ENCODE measurements around the gene SLX9.

Gene SLX9

DNA sequence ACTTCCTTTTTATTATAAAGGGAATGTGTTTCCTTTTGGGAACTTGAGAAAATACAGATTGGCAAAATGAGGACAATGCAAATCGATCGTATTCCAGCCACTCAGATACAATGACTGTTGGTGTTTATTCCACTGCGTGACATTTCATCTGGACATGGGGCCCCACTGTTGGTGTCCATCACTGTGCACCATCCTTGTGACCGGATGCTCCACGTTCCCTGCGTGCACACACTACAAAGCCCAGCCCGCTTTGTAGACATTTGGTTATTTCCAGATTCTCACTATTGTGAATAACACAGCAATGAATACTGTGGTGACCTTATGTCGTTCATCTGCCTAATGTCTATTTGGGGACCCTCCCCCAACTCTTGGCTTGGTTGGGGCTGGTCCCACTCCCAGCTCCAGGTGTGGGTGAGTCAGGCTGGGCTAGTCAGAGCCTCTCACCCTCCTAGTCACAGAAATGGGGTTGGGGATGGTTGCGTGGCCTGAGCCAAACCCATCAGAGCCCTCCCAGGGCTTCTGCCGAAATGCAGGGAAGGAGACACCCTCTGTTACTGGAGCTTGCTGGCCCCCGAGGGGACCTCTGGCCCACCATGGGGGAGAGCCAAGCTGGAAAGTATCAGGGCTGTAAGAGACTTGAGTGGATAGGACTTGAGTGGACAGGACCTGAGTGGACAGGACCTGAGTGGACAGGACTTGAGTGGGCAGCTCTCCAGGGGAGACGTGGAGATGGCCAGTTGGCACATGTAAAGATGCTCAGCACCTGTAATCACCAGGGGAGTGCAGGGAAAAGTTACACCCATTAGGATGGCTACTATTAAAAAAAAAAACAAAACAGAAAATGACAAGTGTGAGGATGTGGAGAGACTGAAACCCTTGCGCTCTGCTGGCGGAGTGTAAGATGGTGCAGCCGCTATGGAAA, 77.5 kb downstream of the SLX9 start:
- WGBS (ENCODE audit: extremely low coverage, insufficient coverage, insufficient read length) = no CpG with 5 or more reads among the region's 15 CpGs
- no peak overlapping the region for H3K14ac ChIP-seq (ENCODE audit: low read length)
- peak overlapping the region; percentile 40 for H2AK5ac ChIP-seq (ENCODE audit: low read length)
- H3K23ac ChIP-seq (ENCODE audit: low read length) = no peak overlapping the region
- peaks cover 37% of the 10 kb centered on the region for H3K79me1 ChIP-seq (ENCODE audit: low read length)
- H3K27me3 ChIP-seq (ENCODE audit: insufficient read depth, low read length) = no peaks in the 10 kb centered on the region
- no peak overlapping the region for H2BK12ac ChIP-seq (ENCODE audit: low read length)
- H3K4me3 ChIP-seq (ENCODE audit: low read depth, low read length) = no peak overlapping the region
- peaks cover 7% of the 10 kb centered on the region for H3K79me2 ChIP-seq (ENCODE audit: control insufficient read depth, insufficient read depth, low read length, poor library complexity)
- H3K4me2 ChIP-seq (ENCODE audit: low read length) = no peak overlapping the region
- H3K4ac ChIP-seq (ENCODE audit: low read depth, low read length) = no peak overlapping the region
- peaks cover 7% of the 10 kb centered on the region for H3K9me3 ChIP-seq (ENCODE audit: insufficient read depth, low read depth, low read length)
- no peak for DNase-seq
- H3K27ac ChIP-seq (ENCODE audit: low read depth, low read length) = no peak overlapping the region
- peak overlapping the region; percentile 16 for H4K91ac ChIP-seq (ENCODE audit: low read depth, low read length)
- no peak overlapping the region for H3K9ac ChIP-seq (ENCODE audit: low read length)
- no peaks in the 10 kb centered on the region for H3K36me3 ChIP-seq (ENCODE audit: control insufficient read depth in 1 of 2, insufficient read depth in 2 of 2, low read length in 2 of 2)
- no peak overlapping the region for H2AFZ ChIP-seq (ENCODE audit: insufficient read depth, low read length, poor library complexity)
- H2BK120ac ChIP-seq (ENCODE audit: insufficient read depth, low read length, poor library complexity) = no peak overlapping the region
- H4K8ac ChIP-seq (ENCODE audit: low read depth, low read length) = no peak overlapping the region
- H2BK5ac ChIP-seq (ENCODE audit: low read depth, low read length, poor library complexity) = no peak overlapping the region
- no peak overlapping the region for H3K18ac ChIP-seq (ENCODE audit: low read length)
- no peak overlapping the region for H4K12ac ChIP-seq (ENCODE audit: low read depth, low read length)
- H3K4me1 ChIP-seq (ENCODE audit: control insufficient read depth in 1 of 2, insufficient read depth in 2 of 2, low read length in 2 of 2) = peaks cover 33 to 47% of the 10 kb centered on the region in 2 experiments

DNA sequence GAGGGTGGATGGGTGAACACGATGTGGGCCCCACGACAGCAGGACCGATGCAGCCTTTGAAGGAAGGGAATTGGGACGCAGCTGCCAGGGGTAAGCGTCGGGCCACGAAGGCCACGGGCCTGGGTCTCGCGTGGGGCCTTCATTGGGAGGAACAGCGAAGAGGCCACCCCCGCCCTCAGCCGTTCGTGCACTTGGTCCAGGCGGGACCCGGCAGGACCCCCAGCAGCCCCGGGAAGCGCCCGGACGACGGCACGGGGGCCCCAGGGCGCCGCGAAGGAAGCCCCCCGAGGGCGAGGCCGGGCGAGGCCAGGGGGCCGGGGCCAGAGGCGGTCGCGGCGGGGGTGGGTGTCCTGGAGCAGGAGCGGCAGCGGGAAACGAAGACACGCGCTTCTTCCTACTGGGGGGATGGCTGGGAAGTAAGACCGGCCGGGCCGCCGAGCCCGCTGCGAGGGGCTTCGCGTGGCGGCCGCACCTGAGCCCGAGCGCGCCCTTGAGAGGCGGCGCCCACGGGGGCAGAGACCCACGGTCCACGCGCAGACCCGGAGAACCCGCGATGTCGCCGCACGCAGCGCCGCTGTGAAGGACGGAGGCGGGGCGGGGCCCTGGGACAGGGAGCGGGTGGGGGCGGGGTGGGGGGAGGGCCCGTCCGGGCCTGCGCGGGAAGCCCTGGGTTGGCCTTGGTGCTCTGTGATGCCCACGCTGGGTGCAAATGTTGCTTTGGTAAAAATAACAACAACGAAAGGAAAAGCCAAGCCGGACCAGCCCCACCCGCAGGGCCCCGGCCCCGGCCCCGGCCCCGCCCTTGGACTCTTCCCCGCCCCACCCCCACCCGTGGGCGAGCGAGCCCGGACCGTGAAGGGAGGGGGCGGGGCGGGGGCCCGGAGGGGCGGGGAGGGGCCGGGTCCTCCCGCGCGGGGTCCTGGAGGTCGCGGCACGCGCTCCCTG, 78.6 kb downstream of the SLX9 start:
- Histone ChIP-seq H2BK12ac (ENCODE audit: low read length) (peak overlapping the region; percentile 71), H4K12ac (ENCODE audit: low read depth, low read length) (peak overlapping the region; percentile 82), H3K79me1 (ENCODE audit: low read length) (peaks cover 27% of the 10 kb centered on the region), H4K91ac (ENCODE audit: low read depth, low read length) (peak overlapping the region; percentile 69), H2BK120ac (ENCODE audit: insufficient read depth, low read length, poor library complexity) (peak overlapping the region; percentile 62), H3K4me3 (ENCODE audit: low read depth, low read length) (peak overlapping the region; percentile 26), H3K4me1 (ENCODE audit: control insufficient read depth in 1 of 2, insufficient read depth in 2 of 2, low read length in 2 of 2) (peaks cover 26 to 38% of the 10 kb centered on the region in 2 experiments), H3K9ac (ENCODE audit: low read length) (no peak overlapping the region), H3K27me3 (ENCODE audit: insufficient read depth, low read length) (no peaks in the 10 kb centered on the region), H3K4me2 (ENCODE audit: low read length) (peak overlapping the region; percentile 82), H3K14ac (ENCODE audit: low read length) (peak overlapping the region; percentile 90), H3K4ac (ENCODE audit: low read depth, low read length) (no peak overlapping the region), H3K36me3 (ENCODE audit: control insufficient read depth in 1 of 2, insufficient read depth in 2 of 2, low read length in 2 of 2) (no peaks in the 10 kb centered on the region), H2AK5ac (ENCODE audit: low read length) (peak overlapping the region; percentile 86), H3K23ac (ENCODE audit: low read length) (no peak overlapping the region), H3K27ac (ENCODE audit: low read depth, low read length) (no peak overlapping the region), H3K79me2 (ENCODE audit: control insufficient read depth, insufficient read depth, low read length, poor library complexity) (peaks cover 2% of the 10 kb centered on the region), H3K9me3 (ENCODE audit: insufficient read depth, low read depth, low read length) (peaks cover 7% of the 10 kb centered on the region), H2AFZ (ENCODE audit: insufficient read depth, low read length, poor library complexity) (peak overlapping the region; percentile 78), H3K18ac (ENCODE audit: low read length) (peak overlapping the region; percentile 84), H2BK5ac (ENCODE audit: low read depth, low read length, poor library complexity) (no peak overlapping the region), H4K8ac (ENCODE audit: low read depth, low read length) (peak overlapping the region; percentile 81)
- WGBS (ENCODE audit: extremely low coverage, insufficient coverage, insufficient read length) = no CpG with 5 or more reads among the region's 101 CpGs
- DNase-seq = no peak

DNA sequence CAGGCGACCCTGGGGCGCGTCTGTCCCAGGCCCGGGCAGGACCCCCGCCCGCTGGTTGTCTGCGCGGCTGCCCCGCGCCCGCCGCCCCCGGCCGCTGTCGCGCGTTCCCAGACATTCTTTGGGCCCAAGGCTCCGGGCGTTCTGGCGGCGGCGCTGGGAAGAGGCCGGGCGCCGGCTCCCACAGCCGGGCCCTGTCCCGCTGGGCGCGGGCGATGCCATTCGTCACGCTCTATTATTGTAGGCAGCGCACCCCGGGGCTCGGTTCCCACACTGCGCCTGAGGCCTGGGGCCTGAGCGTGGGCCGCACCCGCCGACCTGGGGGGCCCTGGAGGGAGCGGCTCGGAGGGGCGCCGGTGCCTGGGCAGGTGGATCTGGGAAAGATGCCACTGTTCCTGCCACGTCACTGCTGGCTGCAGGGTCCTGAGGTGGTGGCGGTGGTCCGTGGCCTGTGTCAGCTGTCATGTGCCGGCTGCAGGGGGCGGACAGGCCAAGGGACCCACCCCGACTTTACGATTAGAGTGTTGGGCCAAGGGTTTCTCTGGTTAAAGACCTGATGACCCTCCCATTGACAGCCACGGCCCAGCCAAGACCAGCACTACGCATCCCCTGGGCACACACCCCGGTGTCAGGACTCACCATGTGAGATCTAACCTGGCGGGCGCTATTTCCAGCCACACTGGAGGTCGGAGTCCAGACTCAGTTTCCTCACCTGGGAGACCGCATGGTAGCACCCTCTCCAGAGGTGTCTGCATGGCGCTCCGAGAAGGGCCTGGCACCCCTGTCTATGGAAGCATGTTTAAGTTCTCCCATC, 79.5 kb downstream of the SLX9 start:
- Histone ChIP-seq H3K14ac (ENCODE audit: low read length) (peak overlapping the region; percentile 63), H3K27me3 (ENCODE audit: insufficient read depth, low read length) (no peaks in the 10 kb centered on the region), H3K9ac (ENCODE audit: low read length) (no peak overlapping the region), H3K4me2 (ENCODE audit: low read length) (peak overlapping the region; percentile 47), H2AK5ac (ENCODE audit: low read length) (peak overlapping the region; percentile 28), H2BK12ac (ENCODE audit: low read length) (peak overlapping the region; percentile 78), H3K4me1 (ENCODE audit: control insufficient read depth in 1 of 2, insufficient read depth in 2 of 2, low read length in 2 of 2) (peaks cover 24 to 37% of the 10 kb centered on the region in 2 experiments), H3K27ac (ENCODE audit: low read depth, low read length) (no peak overlapping the region), H3K4ac (ENCODE audit: low read depth, low read length) (no peak overlapping the region), H4K12ac (ENCODE audit: low read depth, low read length) (no peak overlapping the region), H2BK5ac (ENCODE audit: low read depth, low read length, poor library complexity) (peak overlapping the region; percentile 24), H3K79me1 (ENCODE audit: low read length) (peaks cover 26% of the 10 kb centered on the region), H3K36me3 (ENCODE audit: control insufficient read depth in 1 of 2, insufficient read depth in 2 of 2, low read length in 2 of 2) (no peaks in the 10 kb centered on the region), H3K18ac (ENCODE audit: low read length) (peak overlapping the region; percentile 10), H3K9me3 (ENCODE audit: insufficient read depth, low read depth, low read length) (peaks cover 7% of the 10 kb centered on the region), H2BK120ac (ENCODE audit: insufficient read depth, low read length, poor library complexity) (peak overlapping the region; percentile 12), H4K8ac (ENCODE audit: low read depth, low read length) (no peak overlapping the region), H3K23ac (ENCODE audit: low read length) (no peak overlapping the region), H2AFZ (ENCODE audit: insufficient read depth, low read length, poor library complexity) (no peak overlapping the region), H4K91ac (ENCODE audit: low read depth, low read length) (peak overlapping the region; percentile 69), H3K79me2 (ENCODE audit: control insufficient read depth, insufficient read depth, low read length, poor library complexity) (peaks cover 2% of the 10 kb centered on the region), H3K4me3 (ENCODE audit: low read depth, low read length) (no peak overlapping the region)
- no peak for DNase-seq
- WGBS (ENCODE audit: extremely low coverage, insufficient coverage, insufficient read length) = no CpG with 5 or more reads among the region's 60 CpGs

All from trophoblast cell (in vitro differentiated cells and primary cell).